Small intestine (tissue), 7 donors: Measurements from ENCODE around the gene LBR. TPM values are rescaled to one million over a fixed set of nuclear protein-coding genes. Genes with fewer than 3 reads are reported as not detected.

Source experiments
- DNase-seq, 2 donors: peaks; one replicate each; pipeline versions ENCODE4 v3.0.0 to v3.0.0-alpha.2; 2013
- FAIRE-seq: peaks from 2 replicates; lab custom pipeline; 2012; peaks lifted over from hg19 to GRCh38; lab: Jason Lieb, UNC
- H3K27ac ChIP-seq, 3 donors: one replicate each; pipeline ENCODE4 v1.5.1; 2013; ENCODE audit warnings: low read length in 2 of 3, mild to moderate bottlenecking in 2 of 3, control low read depth in 1 of 3, inconsistent platforms in 1 of 3, low read depth in 1 of 3, moderate library complexity in 1 of 3
- H3K27me3 ChIP-seq, 3 donors: one replicate each; pipeline ENCODE4 v1.6.1; 2013; ENCODE audit warnings: low read length in 3 of 3, inconsistent platforms in 1 of 3; ENCODE audit not compliant: control insufficient read depth in 3 of 3, insufficient read depth in 3 of 3
- H3K36me3 ChIP-seq, 3 donors: one replicate each; pipeline ENCODE4 v1.6.1; 2013; ENCODE audit warnings: low read length in 3 of 3, inconsistent platforms in 1 of 3, low read depth in 1 of 3, mild to moderate bottlenecking in 1 of 3, moderate library complexity in 1 of 3; ENCODE audit not compliant: control insufficient read depth in 3 of 3, insufficient read depth in 2 of 3
- H3K4me1 ChIP-seq, 3 donors: one replicate each; pipeline ENCODE4 v1.6.1; 2013; ENCODE audit warnings: low read length in 2 of 3, inconsistent platforms in 1 of 3, low read depth in 1 of 3, mild to moderate bottlenecking in 1 of 3, moderate library complexity in 1 of 3; ENCODE audit not compliant: control insufficient read depth in 3 of 3, insufficient read depth in 2 of 3
- H3K4me3 ChIP-seq, 3 donors: one replicate each; pipeline ENCODE4 v1.5.1; 2013; ENCODE audit warnings: low read length in 3 of 3, control low read depth in 1 of 3, inconsistent platforms in 1 of 3, low read depth in 1 of 3, mild to moderate bottlenecking in 1 of 3, moderate library complexity in 1 of 3
- H3K9me3 ChIP-seq, 2 donors: one replicate each; pipeline ENCODE4 v1.6.1; 2013; ENCODE audit warnings: low read depth in 1 of 2, low read length in 1 of 2; ENCODE audit not compliant: control insufficient read depth in 2 of 2, insufficient read depth in 1 of 2
- WGBS, 3 donors: extraction: QIAGEN DNeasy Blood & Tissue Kit; methylation state at CpG; one replicate each; pipeline ENCODE4 v1.1.7; 2013; 5-methylcytosine and 5-hydroxymethylcytosine counted together
- polyA plus RNA-seq, 4 donors: library from polyadenylated mRNA; stranded (reverse) in 3 of 4; unstranded in 1 of 4; fragments of 200-250 nt in 3 of 4; fragments of 120-200 nt in 1 of 4; gene quantifications; one replicate each; pipeline versions ENCODE4 v1.2.1 to v1.2.3, GENCODE V29; 2013
- donor health status: healthy with polysubstance abuse.
- donor health status: control.
- donor health status: control.
- donor health status: Bipolar disorder and iron deficiency.
- donor health status: healthy.

LBR gene
- polyA plus RNA-seq, 4 donors, result 7.3 to 64.9 (median 35.5) TPM

DNA sequence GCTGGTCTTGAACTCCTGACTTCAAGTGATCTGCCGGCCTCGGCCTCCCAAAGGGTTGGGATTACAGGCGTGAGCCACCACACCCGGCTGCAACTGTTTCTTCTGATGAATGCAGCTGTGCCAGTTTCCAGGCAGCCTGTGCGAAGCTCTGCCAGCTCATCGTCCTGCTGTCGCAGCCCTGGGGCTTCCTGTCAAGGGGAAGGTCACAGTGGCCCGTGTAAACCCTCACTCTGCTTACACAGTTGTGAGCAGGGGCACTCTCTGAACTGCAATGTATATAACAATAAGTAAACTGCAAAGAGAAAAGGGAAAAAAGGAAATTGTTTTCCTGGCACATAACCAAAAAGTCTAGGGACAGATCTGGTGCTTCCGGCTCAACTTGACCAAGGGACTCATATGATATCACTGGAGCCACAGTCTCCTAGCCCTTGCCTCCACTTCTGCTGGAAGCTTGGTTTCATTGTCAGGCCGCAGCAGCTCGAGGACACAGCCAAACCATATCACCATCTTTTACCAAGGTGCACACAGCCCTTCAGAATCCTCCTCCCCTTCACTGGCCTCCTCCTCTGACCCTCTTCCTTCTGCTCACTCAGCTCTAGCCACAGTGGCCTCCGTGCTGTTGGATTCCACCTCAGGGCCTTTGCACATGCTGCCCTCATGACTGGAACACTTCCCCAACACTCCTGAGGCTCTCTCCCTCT is 22.8 kb upstream of the LBR start:
- no peaks in the 10 kb centered on the region for H3K36me3 ChIP-seq
- no peaks in the 10 kb centered on the region for H3K27me3 ChIP-seq
- WGBS, 3 donors, result 64 to 70% (median 67%) methylated on average over 12 of the region's 12 CpGs
- FAIRE-seq (no peak), DNase-seq (no peak)
- H3K4me3 ChIP-seq, result no peak overlapping the region
- peak overlapping the region in 1 of 3 donors; percentile 18 for H3K27ac ChIP-seq
- no peaks in the 10 kb centered on the region for H3K9me3 ChIP-seq
- peaks cover under 1 to 18% (median 13%) of the 10 kb centered on the region in 3 donors for H3K4me1 ChIP-seq

DNA sequence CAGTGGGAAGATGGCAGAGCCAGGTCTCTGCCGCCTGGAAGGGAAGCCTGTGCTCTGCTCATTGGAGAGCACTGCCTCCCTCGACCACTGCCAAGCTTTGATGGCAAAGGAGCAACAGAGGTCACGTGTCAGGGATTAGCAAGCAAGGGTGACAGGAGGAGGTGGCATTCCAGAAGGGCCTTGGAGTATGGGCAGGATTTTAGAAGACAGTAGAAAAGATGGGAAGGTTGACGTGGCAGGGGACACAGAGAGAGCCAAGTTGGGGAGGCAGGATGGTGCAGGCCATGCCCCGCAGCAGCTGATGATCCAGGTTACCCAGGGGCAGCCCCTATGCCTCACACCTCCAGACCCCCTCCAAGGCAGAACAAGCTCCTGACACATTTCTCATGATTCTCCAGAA is 21.9 kb upstream of the LBR start:
- DNase-seq, result no peak
- H3K27ac ChIP-seq, result peak overlapping the region in 1 of 3 donors; percentile 26
- no peaks in the 10 kb centered on the region for H3K36me3 ChIP-seq
- no peaks in the 10 kb centered on the region for H3K9me3 ChIP-seq
- FAIRE-seq, result no peak
- H3K4me3 ChIP-seq, result no peak overlapping the region
- 77 to 93% (median 90%) methylated on average over 5 of the region's 5 CpGs for WGBS, 3 donors
- peaks cover 2 to 26% (median 14%) of the 10 kb centered on the region in 3 donors for H3K4me1 ChIP-seq
- H3K27me3 ChIP-seq, result no peaks in the 10 kb centered on the region

DNA sequence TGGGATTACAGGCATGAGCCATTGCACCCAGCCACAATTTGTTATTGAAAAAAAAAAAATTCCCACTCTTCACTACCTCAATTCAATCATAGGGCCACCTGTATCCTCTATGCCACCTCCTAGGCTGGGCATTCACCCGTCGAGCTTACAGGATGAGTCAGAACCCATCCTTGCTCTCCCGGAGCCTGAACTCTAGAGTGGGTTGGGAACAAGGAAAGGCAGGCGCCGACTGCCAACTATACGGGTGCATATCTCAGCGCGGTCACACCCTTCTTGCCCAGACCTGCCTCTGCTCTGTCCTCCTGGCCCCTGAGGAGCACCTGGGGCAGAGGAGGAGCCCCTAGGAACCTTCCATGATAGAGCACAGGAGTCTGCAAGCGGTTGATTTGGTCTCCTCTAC is 21.4 kb upstream of the LBR start:
- Histone ChIP-seq H3K27ac (peak overlapping the region in 1 of 3 donors; percentile 26), H3K4me1 (peaks cover 2 to 29% (median 14%) of the 10 kb centered on the region in 3 donors), H3K27me3 (no peaks in the 10 kb centered on the region), H3K9me3 (no peaks in the 10 kb centered on the region), H3K4me3 (no peak overlapping the region), H3K36me3 (no peaks in the 10 kb centered on the region)
- no peak for FAIRE-seq
- peak in 1 of 2 donors; percentile 96 for DNase-seq
- WGBS, 3 donors, result 26 to 73% (median 50%) methylated on average over 9 of the region's 9 CpGs

DNA sequence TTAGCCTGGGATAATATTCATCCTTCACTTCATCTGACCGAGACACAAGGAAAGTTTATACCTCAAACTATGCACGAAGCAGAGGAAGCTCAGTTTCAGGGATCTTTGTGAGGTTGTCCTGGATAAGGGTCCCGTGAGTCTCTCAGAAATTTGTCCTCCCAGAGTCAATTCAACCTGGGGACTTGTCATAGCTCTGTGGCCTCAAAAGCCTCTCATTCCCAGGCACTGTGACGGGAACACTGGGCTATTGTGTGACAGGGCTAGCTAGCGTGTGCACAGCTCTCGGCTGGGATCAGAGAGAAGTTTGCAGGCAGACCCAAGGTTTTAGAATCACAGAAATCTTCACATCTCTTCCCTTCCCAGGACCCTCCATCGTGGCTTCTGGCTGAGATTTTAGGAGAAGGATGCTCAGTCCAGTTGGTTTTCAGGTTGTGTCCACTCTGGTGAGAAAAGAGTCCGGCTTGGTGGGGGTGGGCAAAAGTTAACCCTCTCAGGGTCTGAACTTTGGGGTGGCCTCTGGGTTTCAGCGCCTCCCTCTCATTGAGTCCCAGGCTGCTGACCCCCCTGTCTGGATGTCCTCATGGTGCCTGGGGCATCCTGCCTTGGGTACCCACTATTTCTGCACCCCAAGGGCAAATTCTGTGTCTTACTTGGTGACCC is 20.4 kb upstream of the LBR start:
- peak overlapping the region in 2 of 3 donors; percentile 68 to 79 for H3K27ac ChIP-seq
- peaks cover 2 to 37% (median 14%) of the 10 kb centered on the region in 3 donors for H3K4me1 ChIP-seq
- DNase-seq (no peak), FAIRE-seq (no peak)
- no peaks in the 10 kb centered on the region for H3K27me3 ChIP-seq
- 67 to 86% (median 84%) methylated on average over 9 of the region's 9 CpGs for WGBS, 3 donors
- H3K4me3 ChIP-seq, result no peak overlapping the region
- no peaks in the 10 kb centered on the region for H3K9me3 ChIP-seq
- H3K36me3 ChIP-seq, result no peaks in the 10 kb centered on the region

GRCh38 chr1:225447650-225448089 is 19.8 kb upstream of the LBR start:
- Histone ChIP-seq H3K9me3 (no peaks in the 10 kb centered on the region), H3K27me3 (no peaks in the 10 kb centered on the region), H3K4me3 (no peak overlapping the region), H3K27ac (peak overlapping the region in 2 of 3 donors; percentile 68 to 96), H3K36me3 (no peaks in the 10 kb centered on the region), H3K4me1 (peaks cover 2 to 43% (median 17%) of the 10 kb centered on the region in 3 donors)
- FAIRE-seq (no peak), DNase-seq (no peak)
- WGBS, 3 donors, result 50 to 69% (median 62%) methylated on average over 8 of the region's 8 CpGs

- FAIRE-seq, result no peak
- Histone ChIP-seq H3K36me3 (no peaks in the 10 kb centered on the region), H3K4me3 (no peak overlapping the region), H3K27ac (peak overlapping the region in 2 of 3 donors; percentile 60 to 96), H3K27me3 (no peaks in the 10 kb centered on the region), H3K4me1 (peaks cover 3 to 48% (median 17%) of the 10 kb centered on the region in 3 donors), H3K9me3 (no peaks in the 10 kb centered on the region)
- DNase-seq, result no peak
- 65 to 76% (median 71%) methylated on average over 9 of the region's 9 CpGs for WGBS, 3 donors
These were observed 19.3 kb upstream of the LBR start for GRCh38 chr1:225446981-225447615.

- Histone ChIP-seq H3K27me3 (no peaks in the 10 kb centered on the region), H3K9me3 (no peaks in the 10 kb centered on the region), H3K27ac (peak overlapping the region; percentile 48 to 96 (median 60)), H3K36me3 (no peaks in the 10 kb centered on the region), H3K4me3 (no peak overlapping the region), H3K4me1 (peaks cover 4 to 54% (median 17%) of the 10 kb centered on the region in 3 donors)
- 36 to 61% (median 61%) methylated on average over 7 of the region's 7 CpGs for WGBS, 3 donors
- DNase-seq, result no peak
- FAIRE-seq, result no peak
These were observed 18.7 kb upstream of the LBR start for GRCh38 chr1:225446595-225446960.
